B cell (primary cell): ENCODE results near the gene HTATIP2.

Experiments
- CTCF ChIP-seq: fragments of 200-600 bp; IDR thresholded peaks from one replicate; pipeline ENCODE4 v1.8.0; 2022; ENCODE audit warnings: antibody characterized with exemption, mild to moderate bottlenecking
- EZH2 ChIP-seq: IDR thresholded peaks from 2 replicates; pipeline ENCODE4 v1.6.1; 2012; ENCODE audit warnings: borderline replicate concordance, low read depth, mild to moderate bottlenecking, moderate library complexity, low read length; ENCODE audit not compliant: insufficient read depth, poor library complexity, severe bottlenecking

GRCh38 chr11:20387261-20388095 lies 24.0 kb downstream of the HTATIP2 start, which contains the start of gene PRMT3:
- TF ChIP-seq CTCF (peak; percentile 30), EZH2 (no peak)
